ENCODE results near the gene EEF1A1.
"Not testable (repeated sequence)": the region's sequence is repeated elsewhere in the genome, so short reads cannot be mapped to it uniquely, and the experiment has no call there.

GRCh38 chr6:73555380-73555949 is 34.6 kb upstream of the EEF1A1 start:
- TF ChIP-seq CTCF, POLR2A (IDR thresholded peaks at IDR 0.05): not testable (repeated sequence)

Data from breast epithelium (tissue), 3 donors.